Mononuclear cell (primary cell): ENCODE results near the gene MS4A4A. TPM values are rescaled to one million over a fixed set of nuclear protein-coding genes. Genes with fewer than 3 reads are reported as not detected.
"Not testable (repeated sequence)": the region's sequence is repeated elsewhere in the genome, so short reads cannot be mapped to it uniquely, and the experiment has no call there.

Source experiments
- H3K27me3 ChIP-seq: 2 replicates; pipeline ENCODE4 v1.6.0; 2011; ENCODE audit warnings: low read length, control low read depth; ENCODE audit not compliant: insufficient read depth
- H3K4me1 ChIP-seq: 2 replicates; pipeline ENCODE4 v1.5.1; 2011; ENCODE audit warnings: mild to moderate bottlenecking, low read length, control low read depth; ENCODE audit not compliant: insufficient read depth
- H3K4me3 ChIP-seq: 2 replicates; pipeline ENCODE4 v1.5.1; 2011; ENCODE audit warnings: mild to moderate bottlenecking, low read length, moderate library complexity
- H3K9me3 ChIP-seq: 2 replicates; pipeline ENCODE4 v1.5.1; 2011; ENCODE audit warnings: low read depth, mild to moderate bottlenecking, control low read depth, low read length
- total RNA-seq: library from RNA; depleted of rRNA; stranded (reverse); fragments of >200 nt; gene quantifications from one replicate; pipeline ENCODE4 v1.2.3, GENCODE V29; 2012

Gene MS4A4A
- total RNA-seq, 1 donor = 3.0 TPM

- H3K27me3 ChIP-seq = no peaks in the 10 kb centered on the region
- H3K4me1 ChIP-seq = peaks cover 26% of the 10 kb centered on the region
- no peaks in the 10 kb centered on the region for H3K9me3 ChIP-seq
- H3K4me3 ChIP-seq = no peak overlapping the region
These were observed 1.0 kb downstream of the MS4A4A start for GRCh38 chr11:60281485-60281884.

DNA sequence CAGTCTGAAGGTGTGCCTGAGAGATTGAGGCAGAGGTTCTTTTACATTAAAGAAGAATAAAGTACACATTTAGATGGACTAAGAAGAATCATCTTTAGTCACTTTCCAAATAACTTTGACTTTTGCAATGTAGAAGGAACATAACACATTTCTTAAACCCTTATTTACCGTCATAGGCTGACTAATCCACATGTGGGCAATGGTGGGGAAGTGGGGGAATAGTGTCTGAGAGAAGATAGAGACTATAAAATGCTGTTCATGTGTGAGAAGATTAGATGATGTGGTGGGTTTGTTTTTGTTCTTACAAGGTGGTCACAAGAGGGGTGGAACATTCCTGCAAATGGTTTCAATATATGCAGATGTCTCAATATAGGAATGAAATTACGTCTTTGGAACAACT lies 1.8 kb downstream of the MS4A4A start:
- H3K4me3 ChIP-seq = no peak overlapping the region
- H3K9me3 ChIP-seq = no peaks in the 10 kb centered on the region
- no peaks in the 10 kb centered on the region for H3K27me3 ChIP-seq
- peaks cover 26% of the 10 kb centered on the region for H3K4me1 ChIP-seq

GRCh38 chr11:60285411-60286126 lies 5.1 kb downstream of the MS4A4A start:
- H3K9me3 ChIP-seq = not testable (repeated sequence)

GRCh38 chr11:60288531-60288930 lies 8.1 kb downstream of the MS4A4A start:
- Histone ChIP-seq H3K27me3 (no peaks in the 10 kb centered on the region), H3K9me3 (no peaks in the 10 kb centered on the region), H3K4me3 (no peak overlapping the region), H3K4me1 (no peaks in the 10 kb centered on the region)

More at GRCh38 chr11:60285411-60286126, 5.1 kb downstream of the MS4A4A start:
- H3K4me3 ChIP-seq, H3K27me3 ChIP-seq: not testable (repeated sequence)
- H3K4me1 ChIP-seq = peaks cover 23% of the 10 kb centered on the region

GRCh38 chr11:60292145-60292544 lies 11.7 kb downstream of the MS4A4A start:
- H3K4me3 ChIP-seq = no peak overlapping the region
- no peaks in the 10 kb centered on the region for H3K9me3 ChIP-seq
- H3K4me1 ChIP-seq = no peaks in the 10 kb centered on the region
- H3K27me3 ChIP-seq = no peaks in the 10 kb centered on the region

GRCh38 chr11:60301178-60301577 lies 20.7 kb downstream of the MS4A4A start:
- Histone ChIP-seq H3K27me3 (no peaks in the 10 kb centered on the region), H3K4me3 (no peak overlapping the region), H3K9me3 (no peaks in the 10 kb centered on the region), H3K4me1 (no peaks in the 10 kb centered on the region)

DNA sequence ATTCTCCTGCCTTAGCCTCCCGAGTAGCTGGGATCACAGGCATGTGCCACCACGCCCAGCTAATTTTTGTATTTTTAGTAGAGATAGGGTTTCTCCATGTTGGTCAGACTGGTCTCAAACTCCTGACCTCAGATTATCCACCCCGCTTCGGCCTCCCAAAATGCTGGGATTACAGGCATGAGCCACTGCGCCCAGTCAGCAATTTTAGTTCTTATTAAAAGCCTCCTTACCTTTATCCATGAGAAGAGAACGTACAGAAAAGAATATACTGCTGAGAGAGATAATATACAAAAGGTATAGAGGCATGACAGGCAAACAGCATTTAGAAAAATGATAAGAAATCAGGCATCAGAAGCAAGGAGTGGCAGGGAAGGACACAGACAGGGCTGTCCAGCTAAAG lies 21.4 kb downstream of the MS4A4A start:
- H3K4me3 ChIP-seq, H3K9me3 ChIP-seq, H3K27me3 ChIP-seq, H3K4me1 ChIP-seq: not testable (repeated sequence)

DNA sequence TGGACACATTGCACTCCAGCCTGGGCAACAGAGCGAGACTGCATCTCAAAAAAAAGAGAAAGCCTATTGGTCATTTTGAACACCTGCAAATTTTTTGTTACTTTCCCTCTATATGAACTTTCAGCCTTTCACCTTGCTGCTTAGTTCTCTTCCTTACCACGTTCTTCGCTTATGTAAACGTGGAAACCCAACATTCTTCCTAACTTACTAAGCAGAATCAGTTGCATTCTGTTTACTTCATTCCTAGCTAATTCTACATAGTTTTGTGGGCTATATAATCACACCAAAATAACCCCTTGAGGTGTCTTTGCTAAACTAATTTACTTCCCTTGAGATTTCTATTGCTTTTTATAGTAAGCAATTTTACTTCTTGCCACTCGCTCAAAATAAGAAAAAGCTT lies 23.2 kb downstream of the MS4A4A start:
- H3K4me1 ChIP-seq = no peaks in the 10 kb centered on the region
- H3K27me3 ChIP-seq = no peaks in the 10 kb centered on the region

DNA sequence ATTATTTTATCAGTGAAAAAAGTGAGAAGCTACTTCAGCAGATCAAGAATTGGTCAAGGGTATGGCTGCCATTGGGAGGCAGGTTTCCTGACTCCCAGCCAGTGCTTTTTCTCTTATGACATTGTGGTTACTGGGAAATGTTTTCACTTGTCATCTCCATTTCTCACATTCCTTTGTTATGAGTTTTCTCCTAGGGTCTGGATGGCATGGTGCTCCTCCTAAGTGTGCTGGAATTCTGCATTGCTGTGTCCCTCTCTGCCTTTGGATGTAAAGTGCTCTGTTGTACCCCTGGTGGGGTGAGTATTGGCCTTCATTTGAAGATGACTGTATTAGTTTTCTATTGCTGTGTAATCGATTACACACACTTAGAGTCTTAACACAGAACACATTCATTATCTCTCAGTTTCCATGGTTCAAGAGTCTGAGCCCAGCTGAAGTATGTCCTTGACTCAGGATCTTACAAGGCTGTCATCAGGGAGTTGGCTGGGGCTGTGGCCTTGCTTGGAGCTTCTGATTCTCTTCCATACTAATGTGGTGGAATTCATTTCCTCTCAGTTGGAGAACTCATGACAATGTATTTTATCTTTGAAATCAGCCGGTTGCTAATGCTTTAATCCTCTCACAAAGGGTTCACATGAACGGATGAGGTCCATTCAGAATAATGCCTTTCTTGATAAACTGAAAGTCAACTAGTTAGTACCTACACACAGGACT lies 25.6 kb downstream of the MS4A4A start:
- Histone ChIP-seq H3K4me3 (no peak overlapping the region), H3K4me1 (peaks cover 6% of the 10 kb centered on the region), H3K9me3 (no peaks in the 10 kb centered on the region), H3K27me3 (no peaks in the 10 kb centered on the region)

More for the DNA sequence above, 23.2 kb downstream of the MS4A4A start:
- Histone ChIP-seq H3K9me3 (no peaks in the 10 kb centered on the region), H3K4me3 (no peak overlapping the region)

- no peaks in the 10 kb centered on the region for H3K9me3 ChIP-seq
- H3K4me1 ChIP-seq = peaks cover 6% of the 10 kb centered on the region
- H3K27me3 ChIP-seq = no peaks in the 10 kb centered on the region
- no peak overlapping the region for H3K4me3 ChIP-seq
These were observed 27.2 kb downstream of the MS4A4A start for GRCh38 chr11:60307507-60308195.

DNA sequence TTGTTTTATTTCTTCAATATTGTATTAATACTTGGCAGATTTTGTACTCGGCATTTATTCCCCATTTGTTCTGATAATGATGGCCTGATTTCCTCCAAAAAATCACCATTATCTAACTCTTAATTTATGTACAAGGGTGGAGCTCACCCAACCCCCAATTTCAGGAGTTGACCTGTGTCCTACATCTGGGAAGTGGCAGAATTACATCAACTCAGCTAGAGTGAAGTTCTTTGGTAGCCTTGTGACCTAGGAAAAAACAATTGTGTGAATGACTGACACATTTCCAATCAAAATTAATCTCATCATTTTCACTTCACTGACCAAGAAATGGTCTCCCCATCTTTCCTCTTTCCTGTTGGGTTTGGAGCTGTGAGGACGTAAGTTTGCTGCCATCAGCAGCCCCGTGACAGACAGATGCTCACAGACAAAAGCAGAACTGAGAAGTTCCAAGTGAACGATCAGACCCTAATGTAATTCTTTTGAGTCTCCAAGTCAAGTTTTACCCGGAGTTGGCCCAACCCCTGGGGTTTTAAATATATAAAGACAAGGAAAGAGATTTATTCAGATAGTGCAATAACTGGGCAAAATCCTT lies 30.0 kb downstream of the MS4A4A start:
- Histone ChIP-seq H3K9me3 (no peaks in the 10 kb centered on the region), H3K4me3 (no peak overlapping the region), H3K4me1 (peaks cover 6% of the 10 kb centered on the region), H3K27me3 (peaks cover 3% of the 10 kb centered on the region)

GRCh38 chr11:60314635-60315321 lies 34.3 kb downstream of the MS4A4A start:
- peaks cover 6% of the 10 kb centered on the region for H3K4me1 ChIP-seq
- peaks cover 6% of the 10 kb centered on the region for H3K9me3 ChIP-seq

DNA sequence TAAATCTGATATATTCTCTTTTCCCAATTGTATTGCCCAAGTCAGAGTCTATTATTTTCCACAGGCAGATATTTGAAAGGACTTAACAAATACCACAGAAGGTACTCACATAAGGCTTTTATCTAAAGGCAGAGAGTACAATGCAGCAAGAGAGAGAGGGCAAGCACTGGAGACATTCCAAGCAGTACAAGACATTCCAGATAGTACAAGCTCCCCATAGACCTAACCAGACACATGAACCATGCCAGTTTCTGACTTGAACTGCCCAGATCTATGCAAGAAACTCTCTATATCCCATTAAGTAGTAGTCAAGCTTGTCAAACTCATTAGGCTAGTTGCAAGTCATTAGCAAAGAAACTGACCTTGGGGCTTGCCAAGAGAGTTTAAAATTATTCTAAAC lies 35.4 kb downstream of the MS4A4A start:
- no peak overlapping the region for H3K4me3 ChIP-seq
- peaks cover 7% of the 10 kb centered on the region for H3K27me3 ChIP-seq
- peaks cover 11% of the 10 kb centered on the region for H3K9me3 ChIP-seq
- no peaks in the 10 kb centered on the region for H3K4me1 ChIP-seq

More at GRCh38 chr11:60314635-60315321, 34.3 kb downstream of the MS4A4A start:
- Histone ChIP-seq H3K4me3 (no peak overlapping the region), H3K27me3 (peaks cover 7% of the 10 kb centered on the region)

- Histone ChIP-seq H3K4me1 (no peaks in the 10 kb centered on the region), H3K4me3 (no peak overlapping the region)
These were observed 35.9 kb downstream of the MS4A4A start for GRCh38 chr11:60316317-60316716.

More at GRCh38 chr11:60316317-60316716, 35.9 kb downstream of the MS4A4A start:
- Histone ChIP-seq H3K9me3 (peaks cover 11% of the 10 kb centered on the region), H3K27me3 (peaks cover 7% of the 10 kb centered on the region)
